HG03025 (cell line): ENCODE results near the gene SURF1.
"Not testable (repeated sequence)": the region's sequence is repeated elsewhere in the genome, so short reads cannot be mapped to it uniquely, and the experiment has no call there.

Experiments
- ATAC-seq: cut with Tn5 transposase; IDR thresholded peaks from one replicate; pipeline ENCODE4 v1.9.1; 2021; ENCODE audit warnings: mild to moderate bottlenecking, moderate library complexity; ENCODE audit not compliant: unreplicated experiment, low FRiP score

The SURF1 gene

DNA sequence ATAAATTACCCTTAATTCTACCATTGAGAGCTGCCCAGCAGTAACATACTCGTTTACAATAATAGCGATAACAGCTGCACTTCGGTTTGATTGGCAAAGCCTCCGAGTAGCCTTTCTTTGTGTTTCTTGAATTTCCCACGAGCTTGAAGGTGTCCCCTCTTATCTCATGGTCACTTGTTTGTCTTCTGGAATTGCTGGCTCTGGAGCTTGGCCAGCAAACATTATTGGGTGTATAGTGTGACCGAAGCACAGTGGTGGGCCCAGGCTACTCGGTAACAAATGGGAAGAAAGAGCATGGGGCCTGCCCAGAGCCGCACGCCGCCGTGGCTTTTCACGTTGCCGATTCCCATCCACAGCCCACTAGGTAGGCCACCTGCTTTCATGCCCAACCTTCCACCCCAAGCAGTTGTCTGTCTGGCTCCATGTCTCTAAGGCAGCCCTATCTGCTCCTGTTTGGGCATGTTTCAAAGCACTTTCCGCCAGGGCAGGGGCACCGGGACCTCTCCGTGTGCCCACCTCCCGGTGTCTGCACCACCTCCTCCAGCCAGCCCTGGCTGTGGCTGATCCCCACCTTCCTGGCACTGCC, 28.5 kb upstream of the SURF1 start:
- ATAC-seq = no peak

DNA sequence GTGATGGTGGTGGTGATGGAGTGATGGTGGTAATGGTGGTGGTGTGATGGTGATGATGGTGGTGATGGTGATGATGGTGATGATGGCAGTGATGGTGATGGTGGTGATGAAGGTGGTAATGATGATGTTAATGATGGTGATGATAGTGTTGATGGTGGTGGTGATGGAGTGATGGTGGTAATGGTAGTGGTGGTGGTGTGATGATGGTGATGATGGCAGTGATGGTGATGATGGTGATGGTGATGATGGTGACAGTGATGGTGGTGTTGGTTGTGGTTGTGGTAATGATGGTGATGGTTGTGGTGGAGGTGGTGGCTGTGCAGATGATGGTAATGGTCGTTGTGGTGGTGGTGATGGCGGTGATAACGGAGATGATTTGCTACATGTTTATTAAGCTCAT, 27.2 kb upstream of the SURF1 start:
- no peak for ATAC-seq

DNA sequence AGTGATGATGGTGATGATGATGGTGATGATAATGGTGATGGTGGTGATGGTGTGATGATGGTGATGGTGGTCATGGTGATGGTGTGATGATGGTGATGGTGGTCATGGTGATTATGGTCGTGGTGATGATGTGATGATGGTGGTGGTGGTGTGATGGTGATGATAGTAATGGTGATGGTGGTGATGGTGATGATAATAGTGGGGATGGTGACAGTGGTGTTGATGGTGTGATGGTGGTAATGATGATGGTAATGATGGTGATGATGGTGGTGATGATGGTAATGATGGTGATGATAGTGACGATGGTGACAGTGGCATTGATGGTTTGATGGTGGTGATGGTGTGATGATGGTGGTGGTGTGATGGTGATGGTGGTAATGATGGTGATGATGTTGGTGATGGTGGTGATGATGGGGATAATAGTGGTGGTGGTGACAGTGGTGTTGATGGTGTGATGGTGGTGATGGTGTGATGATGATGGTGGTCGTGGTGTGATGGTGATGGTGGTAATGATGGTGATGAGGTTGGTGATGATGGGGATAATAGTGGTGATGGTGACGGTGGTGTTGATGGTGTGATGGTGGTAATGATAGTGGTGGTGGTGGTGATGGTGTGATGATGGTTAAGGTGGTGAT, 26.3 kb upstream of the SURF1 start:
- ATAC-seq = no peak

DNA sequence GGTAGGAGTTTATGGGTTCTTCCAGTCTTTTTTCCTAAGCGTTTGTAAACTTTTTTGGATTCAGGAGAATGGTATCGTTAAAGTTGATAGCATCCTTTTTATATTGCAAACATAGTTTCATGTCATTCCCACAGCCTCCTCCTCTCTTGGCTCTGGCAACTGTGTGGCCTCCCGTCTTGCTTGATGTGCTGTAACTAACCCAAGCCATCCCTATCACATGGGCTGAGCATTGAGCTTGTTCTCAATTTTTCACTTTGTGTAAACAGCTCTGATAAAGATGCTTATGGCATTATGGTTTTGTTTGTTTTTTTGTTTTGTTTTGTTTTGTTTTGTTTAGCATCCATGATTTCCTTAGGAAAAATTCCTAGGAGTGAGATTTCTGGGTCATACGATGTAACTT, 24.4 kb upstream of the SURF1 start:
- ATAC-seq = no peak

DNA sequence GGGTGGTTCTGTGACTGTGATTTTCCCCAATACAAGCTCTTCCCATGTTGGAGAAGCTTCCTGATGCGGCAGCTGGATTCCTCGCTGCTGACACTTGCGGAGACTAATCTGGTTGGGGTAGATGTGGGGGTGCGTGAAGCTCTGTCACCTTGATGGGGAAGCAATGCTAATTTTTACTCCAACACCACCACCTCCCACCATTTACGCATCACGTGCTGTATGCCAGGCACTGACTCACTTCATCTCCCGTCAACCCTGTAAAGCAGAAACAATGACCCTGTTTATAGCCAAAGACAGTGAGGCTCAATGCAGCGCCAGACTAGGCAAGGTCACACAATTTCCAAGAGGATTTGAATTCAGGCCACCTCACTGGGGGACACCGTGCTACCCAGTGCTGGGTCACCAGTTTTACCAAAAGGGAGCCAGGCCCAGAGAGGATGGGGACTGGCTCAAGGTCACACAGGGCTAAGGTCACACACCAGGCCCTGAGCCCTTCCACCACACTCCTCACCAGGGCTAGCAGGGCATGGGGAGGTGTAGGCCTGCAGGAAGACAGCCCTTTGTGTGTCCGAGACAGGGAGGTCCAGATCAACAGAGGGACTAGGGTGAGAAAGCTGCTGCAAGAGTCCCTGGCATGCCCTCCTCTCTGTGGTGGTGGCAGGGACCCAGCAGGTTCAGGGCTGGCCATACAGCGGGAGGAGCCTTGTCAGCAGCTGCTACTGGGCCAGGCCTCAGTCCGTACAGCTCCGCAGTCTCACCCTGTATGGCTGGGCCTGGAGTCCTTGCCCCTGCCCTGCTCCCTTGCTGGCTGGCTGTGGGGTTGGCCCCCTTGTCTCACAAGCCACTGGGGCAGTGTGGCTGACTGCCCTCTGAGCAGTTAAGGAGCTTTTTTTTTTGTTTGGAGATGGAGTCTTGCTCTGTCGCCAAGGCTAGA, 23.1 kb upstream of the SURF1 start:
- ATAC-seq = no peak

DNA sequence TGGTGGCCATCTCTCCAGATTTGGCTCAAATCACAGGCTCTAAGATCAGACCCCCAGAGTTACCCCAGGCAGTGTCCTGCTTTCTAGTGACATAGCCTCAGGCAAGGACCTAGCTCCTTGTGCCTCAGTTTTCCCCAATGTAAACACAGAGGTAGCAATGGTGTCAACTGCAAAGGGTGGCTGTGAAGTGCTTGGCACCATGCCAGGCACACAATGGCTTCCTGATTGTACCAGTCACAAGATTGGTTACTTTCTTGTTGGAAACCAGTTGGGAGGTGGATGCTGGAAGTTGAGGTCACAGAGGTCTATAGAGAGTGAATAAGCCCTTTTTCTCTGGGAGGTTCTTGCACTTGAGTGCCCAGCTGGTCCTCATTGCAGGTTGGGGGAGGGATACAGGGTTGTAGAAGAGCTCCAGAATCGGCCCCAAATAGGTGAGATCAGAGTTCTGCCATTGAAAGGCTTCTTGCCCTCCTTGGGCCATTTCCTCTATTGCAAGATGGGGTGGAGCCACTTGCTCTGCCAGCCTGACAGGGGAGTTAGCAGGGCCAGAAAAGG, 22.2 kb upstream of the SURF1 start:
- no peak for ATAC-seq

DNA sequence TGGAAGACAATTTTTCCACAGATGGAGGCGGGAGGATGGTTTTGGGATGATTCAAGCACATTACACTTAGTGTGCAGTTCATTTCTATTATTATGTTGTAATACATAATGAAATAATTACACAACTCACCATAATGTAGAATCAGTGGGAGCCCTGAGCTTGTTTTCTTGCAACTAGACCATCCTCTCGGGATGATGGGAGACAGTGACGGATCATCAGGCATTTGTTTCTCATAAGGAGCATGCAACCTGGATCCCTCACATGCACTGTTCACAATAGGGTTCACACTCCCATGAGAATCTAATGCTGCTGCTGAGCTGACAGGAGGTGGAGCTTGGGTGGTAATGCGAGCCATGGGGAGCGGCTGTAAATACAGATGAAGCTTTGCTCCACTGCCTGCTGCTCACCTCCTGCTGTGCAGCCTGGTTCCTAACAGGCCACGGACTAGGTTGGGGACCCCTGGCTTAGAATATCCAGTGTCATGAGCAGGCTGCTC, 21.5 kb upstream of the SURF1 start:
- no peak for ATAC-seq

DNA sequence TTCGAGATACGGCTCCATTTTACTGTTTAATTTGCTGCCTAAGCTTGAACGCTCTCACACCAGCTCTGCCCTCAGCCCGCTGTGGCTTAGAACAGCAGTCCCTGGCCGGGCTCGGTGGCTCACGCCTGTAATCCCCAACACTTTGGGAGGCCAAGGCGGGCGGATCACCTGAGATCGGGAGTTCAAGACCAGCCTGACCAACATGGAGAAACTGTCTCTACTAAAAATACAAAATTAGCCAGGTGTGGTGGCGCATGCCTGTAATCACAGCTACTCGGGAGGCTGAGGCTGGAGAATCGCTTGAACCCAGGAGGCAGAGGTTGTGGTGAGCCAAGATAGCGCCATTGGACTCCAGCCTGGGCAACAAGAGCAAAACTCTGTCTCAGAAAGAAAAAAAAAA, 21.0 kb upstream of the SURF1 start:
- not testable (repeated sequence) for ATAC-seq

DNA sequence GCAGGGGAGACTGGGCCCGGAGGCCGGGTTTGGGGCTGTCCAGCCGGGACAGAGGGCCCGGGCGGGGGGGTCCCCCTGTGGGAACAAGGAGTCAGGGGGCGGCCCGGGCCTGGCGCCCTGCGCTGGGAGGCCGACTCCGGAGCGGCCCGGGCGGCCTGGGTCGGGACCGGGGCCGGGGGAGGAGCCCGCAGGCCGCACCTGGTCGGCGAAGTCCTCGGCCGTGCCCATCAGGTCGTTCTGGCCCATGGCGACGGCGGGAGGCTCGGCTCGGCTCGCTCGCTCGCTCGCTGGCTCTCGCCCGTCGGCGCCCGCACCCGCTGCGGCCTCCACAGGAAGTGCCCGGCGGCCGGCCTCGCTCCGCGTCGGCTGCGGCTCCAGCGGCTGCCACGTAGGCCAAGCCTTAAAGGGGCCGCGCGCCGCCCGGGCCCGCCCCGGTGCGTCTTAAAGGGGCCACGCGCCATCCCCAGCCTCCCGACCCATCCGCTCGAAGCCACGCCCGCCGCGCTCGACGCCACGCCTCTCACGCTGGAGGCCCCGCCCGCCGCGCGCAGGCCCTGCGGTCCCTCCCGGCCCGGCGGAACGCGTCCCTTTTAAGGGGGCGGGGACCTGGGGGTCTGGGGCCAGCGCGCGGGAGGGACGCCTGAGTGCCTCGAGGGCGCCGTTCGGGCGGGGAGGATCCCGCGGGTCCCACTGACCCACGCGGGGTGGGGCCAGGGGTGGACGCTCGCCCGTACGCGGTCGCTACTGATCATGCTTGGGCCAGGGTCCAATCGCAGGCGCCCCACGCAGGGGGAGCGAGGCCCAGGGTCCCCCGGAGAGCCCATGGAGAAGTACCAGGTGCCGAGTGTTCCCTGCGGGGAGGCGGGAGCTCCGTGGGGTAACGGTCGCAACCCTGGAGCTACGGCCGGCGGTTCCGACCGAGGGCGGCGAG, 19.7 kb upstream of the SURF1 start, which contains the start of the genes STKLD1 and SURF4:
Gene STKLD1 (plus strand): TSS at position 643 of the 931 bp plus-strand sequence. CDS start 108 bp downstream, at position 751.
Gene SURF4 (minus strand): TSS at position 337 of the 931 bp plus-strand sequence. CDS start 91 bp downstream, at position 246.
- ATAC-seq = peak; percentile 80

DNA sequence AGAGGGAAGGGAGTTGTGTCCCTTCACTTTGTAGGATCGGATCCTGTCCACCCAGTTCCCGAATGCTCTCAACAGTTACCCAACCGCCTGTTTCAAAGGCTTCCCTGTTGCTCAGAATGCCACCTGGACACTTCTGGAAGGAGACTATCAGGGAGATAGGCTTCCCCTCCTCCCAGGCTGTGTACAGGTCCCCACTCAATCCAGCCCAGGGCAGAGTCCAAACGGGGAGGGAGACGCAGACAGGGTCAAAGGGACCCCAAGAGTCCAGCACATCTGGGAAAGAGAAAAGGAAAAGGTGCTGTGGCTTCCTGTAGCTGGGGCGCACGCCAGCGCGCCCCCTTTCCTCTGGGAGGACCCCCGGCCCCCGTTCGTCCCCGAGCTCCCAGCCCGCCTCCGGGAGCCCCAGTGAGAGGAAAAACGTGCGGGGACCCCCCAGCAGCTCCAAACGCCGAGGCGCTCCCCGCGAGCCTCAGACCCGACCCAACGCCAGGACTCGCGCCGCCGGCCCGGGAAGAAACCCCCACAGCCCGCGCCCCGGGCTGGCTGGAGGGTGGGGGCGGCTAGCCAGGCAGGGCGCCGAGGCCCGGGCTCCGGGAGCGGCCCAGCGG, 18.9 kb upstream of the SURF1 start:
- peak; percentile 5 for ATAC-seq

DNA sequence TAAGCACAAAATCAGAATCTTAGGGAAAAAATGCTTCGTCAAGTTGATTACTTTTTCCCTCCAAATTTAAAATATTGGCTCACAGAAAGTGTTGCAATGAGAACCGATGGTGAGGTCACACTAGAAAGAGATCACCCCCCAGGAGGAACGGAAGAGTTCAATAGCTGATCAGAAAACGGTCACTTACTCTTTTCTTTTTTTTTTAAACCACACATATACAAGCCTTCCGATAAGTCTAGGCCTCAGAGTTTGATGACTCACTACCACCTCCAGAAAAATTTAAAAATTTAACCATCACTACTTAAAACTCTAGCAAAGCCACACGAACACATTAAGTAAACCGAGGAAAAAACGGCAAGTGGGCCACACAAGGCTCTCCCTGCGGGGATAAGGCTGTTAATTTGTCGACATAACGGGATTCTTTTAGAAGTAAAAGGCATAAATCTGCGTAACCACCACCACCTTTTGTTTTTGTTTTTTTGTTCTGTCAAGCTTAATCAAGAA, 18.4 kb upstream of the SURF1 start:
- ATAC-seq = no peak

DNA sequence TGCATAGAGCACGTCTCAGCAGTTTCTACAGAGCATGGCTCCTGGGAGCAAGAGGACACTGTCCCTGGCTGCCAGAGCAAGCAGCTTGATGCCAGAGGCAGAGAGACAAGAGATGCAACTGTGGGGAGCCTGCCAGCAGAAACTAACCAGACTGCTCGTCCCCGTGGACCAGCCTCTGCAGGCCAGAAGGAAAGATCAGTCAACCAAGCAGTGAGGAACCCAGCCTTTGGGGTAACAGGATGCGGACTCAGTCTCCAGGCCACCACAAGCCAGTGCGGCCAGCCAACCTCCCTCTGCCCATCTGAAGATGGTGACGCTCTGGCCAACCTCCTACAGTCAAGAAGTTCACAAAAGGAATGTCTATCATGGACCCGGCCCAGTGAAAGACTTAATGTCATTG, 15.9 kb upstream of the SURF1 start:
- no peak for ATAC-seq

DNA sequence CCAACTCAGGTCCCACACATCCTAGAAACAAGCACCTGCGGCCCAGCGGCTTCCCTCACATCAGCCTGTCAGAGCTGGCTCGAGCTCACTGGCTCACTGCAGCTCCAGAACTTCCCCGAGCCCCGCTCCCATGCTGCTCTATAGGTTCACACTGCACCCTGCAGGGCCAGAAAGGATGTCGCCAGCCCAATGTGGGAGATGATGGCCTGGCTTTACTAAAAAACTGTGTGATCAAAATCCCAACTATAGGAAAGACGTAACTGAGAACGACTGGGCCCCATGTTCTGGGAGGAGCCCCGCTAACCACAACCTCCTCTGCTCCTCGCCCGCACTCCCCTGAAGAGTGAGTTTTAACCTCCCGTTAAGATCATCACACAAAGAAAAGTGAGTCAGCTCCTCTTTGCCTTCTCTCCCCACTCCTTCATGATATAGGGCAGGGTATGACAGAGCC, 15.0 kb upstream of the SURF1 start:
- ATAC-seq = no peak

DNA sequence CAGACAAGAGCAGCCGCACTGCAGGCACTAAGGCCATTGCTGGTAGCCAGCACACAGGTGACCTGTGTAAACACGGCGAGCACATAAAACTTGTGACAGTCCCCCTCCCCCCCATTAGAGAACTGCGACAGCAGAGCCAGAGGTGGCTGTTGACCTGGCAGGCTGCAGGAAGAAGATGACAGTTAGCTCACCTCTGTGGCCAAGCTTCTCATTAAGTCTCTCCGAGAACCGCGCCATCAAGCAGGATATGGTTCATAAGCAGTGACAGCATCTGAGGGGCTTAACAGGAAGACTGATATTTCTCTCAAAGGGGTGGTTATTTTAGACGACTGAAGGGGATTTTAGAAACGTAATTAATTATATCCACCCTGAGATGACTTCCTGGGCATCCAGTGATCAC, 14.4 kb upstream of the SURF1 start:
- ATAC-seq = no peak

DNA sequence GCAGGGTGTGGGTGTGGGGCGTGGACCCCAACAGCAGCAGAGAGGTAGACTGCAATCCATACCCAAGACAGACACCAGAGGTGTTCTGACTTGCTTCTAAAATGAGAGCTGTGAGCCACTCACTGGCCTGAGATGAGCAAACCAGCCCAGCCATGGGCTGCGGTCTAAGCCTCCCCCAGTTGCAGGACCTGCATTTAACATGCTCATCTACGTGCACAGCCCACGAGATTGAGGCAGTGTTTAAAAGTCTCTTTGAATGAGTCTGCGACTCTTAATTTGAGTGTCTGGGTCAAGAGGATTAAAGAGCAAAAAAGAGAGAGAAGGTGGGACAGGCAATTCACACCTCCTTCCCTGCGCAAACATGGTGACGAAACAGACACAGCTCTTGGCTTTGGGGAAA, 13.6 kb upstream of the SURF1 start:
- no peak for ATAC-seq

DNA sequence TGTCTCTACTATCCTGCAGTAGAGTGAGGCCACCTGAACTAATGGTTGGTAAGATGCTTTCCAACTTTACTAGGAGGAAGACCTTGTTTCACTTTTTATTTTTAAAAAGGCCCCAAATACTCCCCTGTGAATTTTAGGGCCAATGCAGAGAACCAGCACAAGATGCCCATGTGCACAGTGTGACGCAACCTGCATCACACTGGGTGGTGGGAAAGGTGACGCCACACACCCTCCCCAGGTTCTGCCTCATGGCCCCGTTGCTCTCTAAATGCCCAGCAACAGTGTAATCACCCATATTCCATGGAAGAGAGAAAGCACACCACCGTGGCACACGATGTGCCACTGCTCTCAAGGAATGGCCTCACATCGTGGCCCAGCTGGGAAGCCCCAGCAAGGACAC, 13.1 kb upstream of the SURF1 start:
- no peak for ATAC-seq

DNA sequence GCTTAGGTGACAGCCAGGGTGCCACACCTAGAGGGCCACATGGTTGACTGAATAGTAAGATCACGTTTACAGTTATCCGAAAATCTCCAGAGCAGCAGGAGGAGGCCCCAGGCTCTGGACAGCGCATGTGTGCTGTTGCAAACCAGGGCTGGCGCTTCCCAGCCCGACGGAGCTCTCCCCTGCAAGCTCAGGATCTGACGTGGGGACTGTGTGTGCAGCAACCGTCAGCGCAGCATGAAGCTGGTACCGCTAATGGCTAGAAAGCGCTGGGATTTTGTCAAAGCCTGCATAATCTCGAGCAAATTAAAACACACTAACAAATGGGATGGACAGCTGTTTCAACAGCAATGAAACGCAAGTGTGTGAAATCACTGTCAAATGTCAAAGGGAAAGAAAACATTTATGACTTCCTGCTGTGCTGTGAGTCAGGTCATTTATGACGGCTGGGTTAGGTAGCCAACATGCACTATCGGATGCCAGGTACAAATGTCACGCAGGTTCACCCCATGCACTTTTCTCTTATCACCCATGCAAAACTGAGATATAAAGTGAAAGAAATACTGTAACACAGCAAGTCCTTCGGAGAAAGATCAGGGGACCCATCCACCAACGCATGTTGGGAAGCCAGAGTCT, 12.1 kb upstream of the SURF1 start:
- no peak for ATAC-seq

DNA sequence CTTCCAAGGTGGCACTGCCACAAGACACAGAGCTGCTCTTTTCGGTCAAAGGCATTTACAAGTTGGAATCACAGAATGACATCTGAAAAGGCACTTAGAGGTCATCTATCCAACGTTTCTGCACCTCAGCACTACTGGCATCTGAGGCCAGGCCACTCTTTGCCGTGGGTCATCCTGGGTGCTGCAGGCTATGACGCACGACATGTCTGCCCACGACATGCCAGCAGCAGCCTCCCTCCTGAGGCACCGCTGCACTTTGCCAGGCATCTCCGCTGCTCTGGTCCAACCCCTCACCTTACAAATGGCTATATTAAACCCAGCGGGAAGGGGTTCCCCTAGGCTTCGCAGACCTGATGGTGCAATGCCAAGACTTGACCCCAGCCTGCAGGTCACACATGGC, 11.5 kb upstream of the SURF1 start:
- ATAC-seq = no peak

DNA sequence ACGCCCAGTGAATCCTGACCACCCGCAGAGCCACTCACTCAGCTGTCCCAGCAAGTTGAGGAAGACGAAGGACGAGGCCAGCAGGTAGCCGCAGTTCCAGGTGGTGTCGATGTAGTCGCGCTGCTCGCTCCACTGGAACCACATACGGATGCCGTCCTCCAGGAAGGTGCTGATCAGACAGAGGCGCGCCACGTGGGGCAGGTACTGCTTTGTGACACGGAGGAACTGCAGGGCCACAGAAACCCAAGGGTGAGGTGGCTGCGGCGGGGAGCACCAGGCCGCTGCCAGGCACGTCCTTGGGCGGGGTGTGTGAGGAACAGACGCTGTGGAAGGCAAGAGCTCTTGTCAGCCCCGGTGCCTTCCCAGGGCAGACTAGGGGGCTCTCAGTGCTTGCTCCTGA, 10.9 kb upstream of the SURF1 start:
- ATAC-seq = no peak
